Ascending aorta (tissue), 2 donors: ENCODE measurements around the gene CARNS1. TPM values are rescaled to one million over a fixed set of nuclear protein-coding genes. Genes with fewer than 3 reads are reported as not detected.
A peak's percentile ranks its signal among the peaks of the same experiment; 100 is the strongest.
"Not testable (repeated sequence)": the region's sequence is repeated elsewhere in the genome, so short reads cannot be mapped to it uniquely, and the experiment has no call there.

Source experiments
- DNase-seq, 2 donors: peaks; one replicate each; pipeline ENCODE4 v3.0.0-alpha.2; 2019; ENCODE audit warnings: low spot score in 2 of 2
- H3K27ac ChIP-seq, 2 donors: fragments of 200-600 bp; sonication (generic); one replicate each; pipeline ENCODE4 v1.5.1; 2016 to 2017; ENCODE audit warnings: mild to moderate bottlenecking in 1 of 2
- H3K27me3 ChIP-seq: fragments of 200-600 bp; sonication (generic); one replicate; pipeline ENCODE4 v1.5.1; 2017
- H3K36me3 ChIP-seq, 2 donors: fragments of 200-600 bp; sonication (generic); one replicate each; pipeline ENCODE4 v1.5.1; 2016
- H3K4me1 ChIP-seq, 2 donors: fragments of 200-600 bp; sonication (generic); one replicate each; pipeline ENCODE4 v1.5.1; 2016 to 2017; ENCODE audit warnings: mild to moderate bottlenecking in 1 of 2
- H3K4me3 ChIP-seq, 2 donors: fragments of 200-600 bp; sonication (generic); one replicate each; pipeline ENCODE4 v1.5.1; 2016 to 2017; ENCODE audit warnings: mild to moderate bottlenecking in 1 of 2
- H3K9me3 ChIP-seq, 2 donors: fragments of 200-600 bp; sonication (generic); one replicate each; pipeline ENCODE4 v1.5.1; 2016
- CTCF ChIP-seq, 3 experiments: fragments of 200-600 bp in 2 of 3; fragments of 450-650 bp in 1 of 3; sonication (generic) in 2 of 3; IDR thresholded peaks; one replicate each; pipeline ENCODE4 v1.5.1; 2016 to 2019; ENCODE audit warnings: antibody characterized with exemption in 3 of 3, mild to moderate bottlenecking in 1 of 3, moderate library complexity in 1 of 3
- intact Hi-C: fragments of 100-400 bp; cut with DNase I; formaldehyde crosslinking; loops from one replicate; pipeline ENCODE4 v1.15.1; 2023
- total RNA-seq: library from RNA; depleted of rRNA; stranded (reverse); fragments of >200 nt; gene quantifications from one replicate; pipeline ENCODE4 v1.1.0, GENCODE V29; 2016

CARNS1 gene
- total RNA-seq, 1 donor from 2014 or later, result 6.0 TPM

GRCh38 chr11:67463186-67463585, 47.7 kb downstream of the CARNS1 start:
- Histone ChIP-seq H3K27ac (peak overlapping the region; percentile 90 to 94), H3K4me3 (no peak overlapping the region), H3K27me3 (no peaks in the 10 kb centered on the region), H3K4me1 (peaks cover 5 to 22% of the 10 kb centered on the region in 2 donors), H3K9me3 (no peaks in the 10 kb centered on the region), H3K36me3 (no peaks in the 10 kb centered on the region)
- DNase-seq, result no peak
- intact Hi-C loops, result no loop called here
- TF ChIP-seq CTCF (IDR thresholded peaks at IDR 0.05), result no peak

DNA sequence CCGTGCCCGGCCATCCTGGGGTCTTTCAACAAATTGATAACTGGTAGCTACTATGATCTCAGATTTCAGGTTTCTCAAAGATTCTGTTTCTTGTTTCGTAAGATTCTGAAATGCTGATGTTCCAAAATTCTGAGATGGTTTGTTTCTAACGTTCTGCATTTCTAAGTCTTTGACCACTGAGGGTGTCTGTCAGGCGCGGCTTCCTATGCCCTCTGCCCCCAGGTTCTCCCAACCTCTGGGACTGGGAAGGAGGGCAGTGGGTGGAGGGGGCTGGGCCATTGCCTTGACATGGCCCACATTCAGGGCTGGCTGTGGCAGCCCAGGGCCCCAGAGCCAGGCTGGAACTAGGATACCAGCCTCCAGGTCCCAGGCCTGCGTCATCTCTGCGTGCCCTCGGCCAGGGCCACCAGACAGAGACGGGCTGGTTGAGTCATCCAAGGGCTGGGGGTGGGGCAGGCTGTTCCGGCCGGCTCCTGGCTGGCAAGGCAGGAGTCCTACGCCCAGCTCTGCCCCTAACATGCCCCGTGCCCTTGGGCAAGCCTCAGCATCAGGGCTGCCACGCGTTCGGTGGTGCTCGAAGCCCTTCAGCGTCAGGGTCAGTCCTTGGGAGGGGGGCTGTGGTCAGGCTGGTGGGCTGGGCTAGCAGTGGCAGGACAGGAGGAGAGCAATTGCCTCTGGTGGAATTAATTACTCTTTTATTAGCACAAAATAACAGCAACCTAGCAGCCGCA, 48.4 kb downstream of the CARNS1 start:
- Histone ChIP-seq H3K4me1 (peaks cover 5 to 25% of the 10 kb centered on the region in 2 donors), H3K36me3 (no peaks in the 10 kb centered on the region), H3K4me3 (peak overlapping the region; percentile 60 to 70), H3K27me3 (no peaks in the 10 kb centered on the region), H3K9me3 (no peaks in the 10 kb centered on the region), H3K27ac (peak overlapping the region; percentile 90 to 94)
- peak; percentile 51 to 84 for DNase-seq
- intact Hi-C loops, result no loop called here
- TF ChIP-seq CTCF (IDR thresholded peaks at IDR 0.05), result no peak

DNA sequence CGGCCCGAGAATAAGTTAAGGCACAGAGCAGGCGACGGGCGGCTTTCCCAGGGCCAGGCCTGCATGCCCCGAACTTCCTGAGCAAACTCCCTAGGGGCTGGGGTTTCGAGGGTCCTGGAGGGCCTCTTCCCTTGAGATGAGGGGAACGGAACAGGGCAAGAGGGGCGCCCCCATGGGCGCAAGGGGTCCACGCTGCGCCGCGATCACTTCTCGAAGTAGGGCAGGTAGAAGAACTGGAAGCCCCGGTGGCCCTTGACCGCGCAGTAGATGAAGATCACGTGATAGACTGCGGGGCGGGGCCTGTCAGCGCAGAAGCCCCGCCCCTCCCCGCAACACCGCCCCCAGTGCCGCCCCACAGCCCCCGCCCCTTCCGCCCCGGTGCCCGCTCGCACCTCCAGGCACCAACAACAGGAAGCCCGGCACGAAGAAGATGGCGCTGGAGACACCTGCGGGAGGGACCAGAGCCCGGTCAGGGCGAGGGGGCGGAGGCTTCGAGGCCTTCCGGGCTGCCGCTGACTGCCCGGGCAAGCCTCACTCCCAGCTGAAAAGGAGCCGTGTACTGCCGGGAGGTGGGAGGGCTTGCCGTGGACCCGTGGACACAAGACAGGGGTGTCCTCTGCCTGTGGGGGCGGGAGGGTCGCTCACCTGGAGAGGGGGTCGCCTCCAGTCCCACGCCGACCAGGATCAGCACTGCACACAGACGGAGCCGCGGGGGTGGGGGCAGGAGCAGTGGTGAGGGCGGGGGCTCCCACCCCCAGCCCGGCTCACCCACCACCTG, 49.1 kb downstream of the CARNS1 start:
- DNase-seq, result peak; percentile 59 to 92
- TF ChIP-seq CTCF (IDR thresholded peaks at IDR 0.05), result no peak
- peak overlapping the region; percentile 90 to 94 for H3K27ac ChIP-seq
- no peaks in the 10 kb centered on the region for H3K9me3 ChIP-seq
- peaks cover 5 to 25% of the 10 kb centered on the region in 2 donors for H3K4me1 ChIP-seq
- intact Hi-C loops, result no loop called here
- no peaks in the 10 kb centered on the region for H3K27me3 ChIP-seq
- H3K4me3 ChIP-seq, result peak overlapping the region; percentile 60 to 70
- H3K36me3 ChIP-seq, result no peaks in the 10 kb centered on the region

DNA sequence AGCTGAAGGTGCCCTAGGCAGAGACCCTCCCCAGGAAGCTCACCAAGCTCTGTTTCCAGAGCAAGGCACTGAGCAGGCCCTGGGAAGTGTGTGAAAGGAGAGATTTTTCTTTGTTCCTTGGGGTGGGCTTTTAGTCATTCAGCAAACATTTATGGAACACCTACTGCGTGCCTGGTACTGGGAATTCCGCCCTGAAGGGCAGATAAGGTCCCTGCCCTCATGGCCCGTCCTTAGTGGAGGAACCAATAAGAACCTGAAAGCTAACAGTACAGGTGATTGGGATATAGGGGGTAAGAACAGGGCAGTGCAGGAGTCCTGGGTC, 49.7 kb downstream of the CARNS1 start:
- Histone ChIP-seq H3K27ac (peak overlapping the region; percentile 90 to 94), H3K36me3 (no peaks in the 10 kb centered on the region), H3K4me1 (peaks cover 5 to 25% of the 10 kb centered on the region in 2 donors), H3K9me3 (no peaks in the 10 kb centered on the region), H3K4me3 (peak overlapping the region; percentile 60 to 70), H3K27me3 (no peaks in the 10 kb centered on the region)
- intact Hi-C loops, result no loop called here
- TF ChIP-seq CTCF (IDR thresholded peaks at IDR 0.05), result no peak
- no peak for DNase-seq

GRCh38 chr11:67465530-67465929, 50.1 kb downstream of the CARNS1 start:
- Histone ChIP-seq H3K4me1 (peaks cover 5 to 25% of the 10 kb centered on the region in 2 donors), H3K27ac (peak overlapping the region; percentile 90 to 94), H3K4me3 (peak overlapping the region; percentile 60 to 70)
- H3K9me3 ChIP-seq, DNase-seq, H3K27me3 ChIP-seq, H3K36me3 ChIP-seq, intact Hi-C loops: not testable (repeated sequence)

DNA sequence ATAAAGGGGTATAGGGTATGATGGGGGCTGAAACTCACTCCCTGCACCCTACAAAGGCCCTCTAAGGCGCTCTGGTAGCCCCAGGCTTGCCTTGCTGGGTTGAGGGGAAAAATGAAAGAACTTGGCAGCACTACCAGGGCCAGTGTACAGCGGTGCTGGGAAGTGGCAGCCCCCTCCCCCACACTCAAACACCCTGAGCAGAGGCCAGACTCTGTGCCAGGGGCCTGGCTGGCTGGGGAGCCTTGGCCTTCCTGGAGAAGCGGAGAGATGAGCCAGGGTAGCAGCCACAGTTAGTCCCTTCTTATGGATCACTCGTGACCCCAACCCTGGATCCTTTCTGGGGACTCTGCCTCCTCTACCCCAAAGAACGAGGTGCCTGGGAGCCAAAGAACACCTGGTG, 50.9 kb downstream of the CARNS1 start:
- H3K9me3 ChIP-seq, result no peaks in the 10 kb centered on the region
- H3K4me1 ChIP-seq, result peaks cover 5 to 25% of the 10 kb centered on the region in 2 donors
- H3K4me3 ChIP-seq, result no peak overlapping the region
- H3K27ac ChIP-seq, result peak overlapping the region; percentile 35 to 94
- TF ChIP-seq CTCF (IDR thresholded peaks at IDR 0.05), result no peak
- intact Hi-C loops, result no loop called here
- H3K36me3 ChIP-seq, result no peaks in the 10 kb centered on the region
- no peak for DNase-seq
- no peaks in the 10 kb centered on the region for H3K27me3 ChIP-seq
